PC-3 (cell line): ENCODE results near the gene RAPGEF3. TPM values are rescaled to one million over a fixed set of nuclear protein-coding genes. Genes with fewer than 3 reads are reported as not detected.

Experiments
- ATAC-seq: fragments of 200-7000 bp; cut with Tn5 transposase; 2 replicates; pipeline ENCODE4 v1.9.1; 2020; ENCODE audit warnings: mild to moderate bottlenecking, moderate library complexity
- BruUV-seq: library from RNA; stranded (reverse); fragments of 400-500 nt; replicated peaks from 2 replicates; lab custom pipeline; 2021; lab: Mats Ljungman, UMichigan
- CTCF ChIA-PET: fragments of 300-600 bp; sonication (Branson Sonifier 250); formaldehyde crosslinking; loops from one replicate; lab custom pipeline; 2022; ENCODE audit warnings: antibody characterized with exemption; lab: Charles Lee
- POLR2A ChIA-PET: fragments of 300-600 bp; sonication (Branson Sonifier 250); formaldehyde crosslinking; loops from one replicate; lab custom pipeline; 2022; ENCODE audit warnings: antibody characterized with exemption; ENCODE audit not compliant: unreplicated experiment; lab: Charles Lee
- DNase-seq: peaks from one replicate; pipeline ENCODE4 v3.0.0-alpha.2; 2015
- H2AFZ ChIP-seq: fragments of 300-600 bp; sonication (generic); 2 replicates; pipeline ENCODE4 v1.6.0; 2016; ENCODE audit warnings: antibody characterized with exemption, low read length
- H3F3A ChIP-seq: fragments of 300-600 bp; sonication (generic); one replicate; pipeline ENCODE4 v1.6.0; 2017; ENCODE audit warnings: antibody characterized with exemption, low read length, control low read depth, mild to moderate bottlenecking; ENCODE audit not compliant: unreplicated experiment
- H3K27ac ChIP-seq: fragments of 300-600 bp; sonication (generic); 2 replicates; pipeline ENCODE4 v1.5.1; 2016; ENCODE audit warnings: mild to moderate bottlenecking, low read length
- H3K27me3 ChIP-seq: fragments of 300-600 bp; sonication (generic); 2 replicates; pipeline ENCODE4 v1.6.1; 2016; ENCODE audit warnings: low read length, mixed read lengths
- H3K36me3 ChIP-seq: fragments of 300-600 bp; sonication (generic); 2 replicates; pipeline ENCODE4 v1.6.1; 2016; ENCODE audit warnings: low read depth, mixed run types, low read length, mixed read lengths
- H3K4me1 ChIP-seq: fragments of 300-600 bp; sonication (generic); 2 replicates; pipeline ENCODE4 v1.5.1; 2016; ENCODE audit warnings: low read length; ENCODE audit not compliant: insufficient read depth
- H3K4me2 ChIP-seq: fragments of 300-600 bp; sonication (generic); 2 replicates; pipeline ENCODE4 v1.6.0; 2016; ENCODE audit warnings: low read length
- H3K4me3 ChIP-seq: fragments of 300-600 bp; sonication (generic); 2 replicates; pipeline ENCODE4 v1.5.1; 2016; ENCODE audit warnings: mild to moderate bottlenecking, low read length, mixed read lengths
- H3K79me2 ChIP-seq: fragments of 300-600 bp; sonication (generic); 2 replicates; pipeline ENCODE4 v1.6.1; 2017; ENCODE audit warnings: low read length, mixed read lengths
- H3K9ac ChIP-seq: fragments of 300-600 bp; sonication (generic); 2 replicates; pipeline ENCODE4 v1.6.0; 2016; ENCODE audit warnings: mild to moderate bottlenecking, low read length
- H3K9me2 ChIP-seq: fragments of 300-600 bp; sonication (generic); replicated peaks from 2 replicates; pipeline ENCODE4 v1.6.1; 2016; ENCODE audit warnings: mixed run types, low read length, mixed read lengths
- H3K9me3 ChIP-seq: fragments of 300-600 bp; sonication (generic); 2 replicates; pipeline ENCODE4 v1.6.1; 2016; ENCODE audit warnings: low read length, mixed read lengths
- H4K20me1 ChIP-seq: fragments of 300-600 bp; sonication (generic); 2 replicates; pipeline ENCODE4 v1.6.1; 2016; ENCODE audit warnings: low read length, mixed read lengths
- EZH2 ChIP-seq: fragments of 300-600 bp; sonication (generic); IDR thresholded peaks from one replicate; pipeline ENCODE4 v1.6.1; 2017; ENCODE audit warnings: antibody characterized with exemption, mild to moderate bottlenecking, low read length; ENCODE audit not compliant: unreplicated experiment
- EZH2phosphoT487 ChIP-seq: fragments of 300-600 bp; sonication (generic); IDR thresholded peaks from 2 replicates; pipeline ENCODE4 v1.6.1; 2018; ENCODE audit warnings: mild to moderate bottlenecking, antibody characterized with exemption, low read length, borderline replicate concordance
- intact Hi-C: fragments of 100-400 bp; cut with micrococcal nuclease; formaldehyde crosslinking; loops from 2 replicates; pipeline ENCODE4 v1.9.0; 2023
- total RNA-seq: library from RNA; depleted of rRNA; stranded (reverse); fragments of >200 nt; gene quantifications from 2 replicates; pipeline ENCODE4 v1.2.3, GENCODE V29; 2014
- TF ChIP-seq, protein P1 (sequence below): fragments of 300-600 bp; sonication (generic); conservative IDR thresholded peaks from 2 replicates; pipeline ENCODE4 v1.5.1; 2017; ENCODE audit warnings: antibody characterized with exemption, low read depth, mild to moderate bottlenecking, low read length

The RAPGEF3 gene
- total RNA-seq, 1 experiment from 2014 or later: 6.7 TPM

DNA sequence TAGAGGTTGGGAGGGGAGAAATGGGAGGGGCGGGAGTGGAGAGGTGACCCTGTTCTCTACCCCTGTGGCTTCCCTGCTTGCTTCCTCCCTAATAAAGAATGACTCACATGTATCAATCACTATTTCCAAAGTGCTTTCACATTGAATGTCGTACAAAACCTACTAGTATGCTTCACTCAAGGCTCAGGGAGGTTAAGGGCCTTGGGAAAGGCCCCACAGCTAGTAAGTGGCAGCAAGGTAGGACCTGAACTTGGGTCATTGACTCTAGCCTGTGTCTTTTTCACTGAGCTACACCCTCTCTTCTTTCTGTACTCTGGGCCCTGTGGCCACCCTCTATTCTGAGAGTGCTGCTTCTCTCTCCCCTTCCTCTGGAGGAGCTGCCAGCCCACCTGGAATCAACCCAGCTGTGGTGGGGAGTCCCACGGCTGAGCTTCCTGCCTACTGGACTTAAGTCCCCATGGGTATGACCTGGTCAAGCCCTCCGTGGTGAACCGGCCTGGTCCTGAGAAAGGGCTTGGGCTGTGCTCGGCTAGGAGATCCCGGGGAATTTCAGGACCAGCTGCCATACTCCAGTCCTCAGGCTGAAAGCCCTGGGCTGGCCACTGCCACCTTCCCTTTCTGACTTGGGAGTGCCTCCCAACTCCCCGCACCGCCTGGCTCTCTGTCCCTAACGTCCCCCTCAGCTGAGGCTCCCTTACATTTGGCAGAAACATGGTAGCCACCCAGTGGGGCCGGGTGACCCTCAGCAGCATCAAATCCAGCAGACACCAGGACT, 27.4 kb upstream of the RAPGEF3 start:
- peaks cover 63% of the 10 kb centered on the region for H3K36me3 ChIP-seq
- intact Hi-C loops: no loop called here
- ATAC-seq (no peak), DNase-seq (no peak)
- H3K9me3 ChIP-seq: no peaks in the 10 kb centered on the region
- H3K4me1 ChIP-seq: no peaks in the 10 kb centered on the region
- no peak for TF ChIP-seq EZH2
- TF ChIP-seq, protein P1, sequence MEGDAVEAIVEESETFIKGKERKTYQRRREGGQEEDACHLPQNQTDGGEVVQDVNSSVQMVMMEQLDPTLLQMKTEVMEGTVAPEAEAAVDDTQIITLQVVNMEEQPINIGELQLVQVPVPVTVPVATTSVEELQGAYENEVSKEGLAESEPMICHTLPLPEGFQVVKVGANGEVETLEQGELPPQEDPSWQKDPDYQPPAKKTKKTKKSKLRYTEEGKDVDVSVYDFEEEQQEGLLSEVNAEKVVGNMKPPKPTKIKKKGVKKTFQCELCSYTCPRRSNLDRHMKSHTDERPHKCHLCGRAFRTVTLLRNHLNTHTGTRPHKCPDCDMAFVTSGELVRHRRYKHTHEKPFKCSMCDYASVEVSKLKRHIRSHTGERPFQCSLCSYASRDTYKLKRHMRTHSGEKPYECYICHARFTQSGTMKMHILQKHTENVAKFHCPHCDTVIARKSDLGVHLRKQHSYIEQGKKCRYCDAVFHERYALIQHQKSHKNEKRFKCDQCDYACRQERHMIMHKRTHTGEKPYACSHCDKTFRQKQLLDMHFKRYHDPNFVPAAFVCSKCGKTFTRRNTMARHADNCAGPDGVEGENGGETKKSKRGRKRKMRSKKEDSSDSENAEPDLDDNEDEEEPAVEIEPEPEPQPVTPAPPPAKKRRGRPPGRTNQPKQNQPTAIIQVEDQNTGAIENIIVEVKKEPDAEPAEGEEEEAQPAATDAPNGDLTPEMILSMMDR: no peak
- no peak for TF ChIP-seq EZH2phosphoT487
- H2AFZ ChIP-seq: no peak overlapping the region
- H3K27ac ChIP-seq: no peak overlapping the region
- no peaks in the 10 kb centered on the region for H3K27me3 ChIP-seq
- BruUV-seq: no TSS peak
- ChIA-PET POLR2A (no interaction called here), CTCF (no interaction called here)
- H3K9ac ChIP-seq: no peak overlapping the region
- H4K20me1 ChIP-seq: no peaks in the 10 kb centered on the region
- H3K4me3 ChIP-seq: no peak overlapping the region
- H3F3A ChIP-seq: no peaks in the 10 kb centered on the region
- H3K4me2 ChIP-seq: no peak overlapping the region
- H3K9me2 ChIP-seq: no peaks in the 10 kb centered on the region
- H3K79me2 ChIP-seq: no peaks in the 10 kb centered on the region

- no peak for DNase-seq
- Histone ChIP-seq H3K9me2 (no peaks in the 10 kb centered on the region), H3K4me1 (no peaks in the 10 kb centered on the region), H3K9me3 (no peaks in the 10 kb centered on the region), H3K4me2 (no peak overlapping the region), H3K9ac (no peak overlapping the region), H4K20me1 (no peaks in the 10 kb centered on the region), H3F3A (no peaks in the 10 kb centered on the region), H2AFZ (no peak overlapping the region), H3K27me3 (no peaks in the 10 kb centered on the region), H3K27ac (no peak overlapping the region), H3K4me3 (no peak overlapping the region), H3K79me2 (no peaks in the 10 kb centered on the region), H3K36me3 (peaks cover 60% of the 10 kb centered on the region)
- no TSS peak for BruUV-seq
- intact Hi-C loops: no loop called here
- TF ChIP-seq EZH2: no peak
- TF ChIP-seq, protein P1: no peak
- no peak for TF ChIP-seq EZH2phosphoT487
- CTCF ChIA-PET: no interaction called here
- POLR2A ChIA-PET: no interaction called here
- no peak for ATAC-seq
Measured at GRCh38 chr12:47785036-47785886, 26.6 kb upstream of the RAPGEF3 start.
